Suprapubic skin (tissue), 4 donors: Measurements from ENCODE around the gene NDST3. TPM values are rescaled to one million over a fixed set of nuclear protein-coding genes. Genes with fewer than 3 reads are reported as not detected.

Experiments used
- DNase-seq, 2 donors: peaks; one replicate each; pipeline ENCODE4 v3.0.0-alpha.2; 2019; ENCODE audit warnings: low spot score in 2 of 2
- H3K27ac ChIP-seq: fragments of 200-600 bp; sonication (generic); one replicate; pipeline ENCODE4 v1.5.1; 2019
- H3K27me3 ChIP-seq: fragments of 200-600 bp; sonication (generic); one replicate; pipeline ENCODE4 v1.5.1; 2019
- H3K36me3 ChIP-seq: fragments of 200-600 bp; sonication (generic); one replicate; pipeline ENCODE4 v1.5.1; 2019
- H3K4me1 ChIP-seq: fragments of 200-600 bp; sonication (generic); one replicate; pipeline ENCODE4 v1.5.1; 2019
- H3K4me3 ChIP-seq: fragments of 200-600 bp; sonication (generic); one replicate; pipeline ENCODE4 v1.5.1; 2019; ENCODE audit warnings: mild to moderate bottlenecking
- H3K9me3 ChIP-seq: fragments of 200-600 bp; sonication (generic); one replicate; pipeline ENCODE4 v1.5.1; 2019
- CTCF ChIP-seq, 2 donors: fragments of 200-600 bp in 1 of 2; fragments of 450-650 bp in 1 of 2; sonication (generic) in 1 of 2; IDR thresholded peaks; one replicate each; pipeline ENCODE4 v1.5.1; 2016 to 2019; ENCODE audit warnings: antibody characterized with exemption in 2 of 2, mild to moderate bottlenecking in 1 of 2, moderate library complexity in 1 of 2
- EP300 ChIP-seq: sonication (generic); formaldehyde crosslinking; IDR thresholded peaks from one replicate; pipeline ENCODE4 v1.6.1; 2017; ENCODE audit warnings: antibody characterized with exemption
- POLR2A ChIP-seq, 2 donors: fragments of 450-650 bp; IDR thresholded peaks; one replicate each; pipeline ENCODE4 v1.6.1; 2017; ENCODE audit warnings: antibody characterized with exemption in 2 of 2, mild to moderate bottlenecking in 2 of 2, moderate library complexity in 2 of 2
- POLR2AphosphoS5 ChIP-seq, 3 donors: sonication (generic); formaldehyde crosslinking; IDR thresholded peaks; one replicate each; pipeline ENCODE4 v1.6.1; 2017; ENCODE audit warnings: antibody characterized with exemption in 3 of 3
- WGBS: methylation state at CpG from one replicate; pipeline ENCODE4 v1.1.5; 2018; 5-methylcytosine and 5-hydroxymethylcytosine counted together
- total RNA-seq, 4 donors: library from RNA; depleted of rRNA; stranded (reverse); fragments of >200 nt; gene quantifications; one replicate each; pipeline ENCODE4 v1.1.0, GENCODE V29; 2016

NDST3 gene
- total RNA-seq, 4 donors from 2014 or later: not detected

GRCh38 chr4:118173956-118174725 lies 139.9 kb downstream of the NDST3 start:
- Histone ChIP-seq H3K4me3 (no peak overlapping the region), H3K27me3 (no peaks in the 10 kb centered on the region), H3K9me3 (no peaks in the 10 kb centered on the region), H3K4me1 (no peaks in the 10 kb centered on the region), H3K36me3 (no peaks in the 10 kb centered on the region), H3K27ac (no peak overlapping the region)
- no peak for DNase-seq
- no peak for TF ChIP-seq CTCF (IDR thresholded peaks at IDR 0.05)
- no peak for TF ChIP-seq EP300
- TF ChIP-seq POLR2AphosphoS5 (IDR thresholded peaks at IDR 0.05): no peak
- TF ChIP-seq POLR2A (IDR thresholded peaks at IDR 0.05): no peak
- WGBS: 42% methylated on average over 4 of the region's 4 CpGs

DNA sequence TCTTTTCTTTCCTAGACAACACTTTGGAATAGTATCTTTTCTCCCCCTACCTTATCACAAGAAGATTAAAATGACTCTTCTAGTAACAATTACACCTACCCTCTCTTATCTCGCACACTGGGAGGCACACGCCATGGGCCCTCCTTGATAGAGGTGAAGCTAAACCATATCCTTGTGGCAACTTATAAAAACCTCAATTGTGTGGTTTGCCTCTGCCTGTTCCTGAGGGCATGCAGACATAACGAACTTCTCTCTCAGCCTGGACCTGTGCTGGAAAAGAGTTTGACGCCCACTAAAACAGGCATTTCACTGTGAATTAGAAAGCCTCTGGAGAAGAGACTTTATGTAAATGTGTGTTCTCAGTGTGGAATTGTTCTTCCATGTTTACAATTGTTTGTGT lies 141.2 kb downstream of the NDST3 start:
- H3K9me3 ChIP-seq: no peaks in the 10 kb centered on the region
- 70% methylated on average over 4 of the region's 4 CpGs for WGBS
- no peak overlapping the region for H3K27ac ChIP-seq
- TF ChIP-seq EP300: no peak
- no peaks in the 10 kb centered on the region for H3K27me3 ChIP-seq
- DNase-seq: no peak
- no peak overlapping the region for H3K4me3 ChIP-seq
- no peaks in the 10 kb centered on the region for H3K4me1 ChIP-seq
- H3K36me3 ChIP-seq: no peaks in the 10 kb centered on the region

DNA sequence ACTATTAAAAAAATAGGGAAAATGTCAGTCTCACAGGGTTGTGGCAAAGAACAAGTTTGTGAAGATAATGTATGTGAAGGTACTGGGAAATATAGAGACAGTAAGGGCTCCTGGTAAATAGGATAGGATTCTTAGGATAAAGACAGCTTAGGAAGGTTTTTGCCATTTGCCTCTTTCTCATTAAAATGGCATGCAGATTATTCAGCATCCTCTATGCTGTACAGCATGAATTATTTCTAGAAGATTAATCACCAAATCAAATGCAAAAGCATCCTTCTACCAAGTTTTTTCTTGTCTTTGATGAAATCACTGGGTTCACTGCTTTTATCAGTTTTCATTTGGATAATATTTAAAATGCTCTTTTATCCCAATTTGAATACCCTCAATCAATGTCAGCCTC lies 142.8 kb downstream of the NDST3 start:
- Histone ChIP-seq H3K27me3 (no peaks in the 10 kb centered on the region), H3K4me1 (no peaks in the 10 kb centered on the region)
- TF ChIP-seq EP300 (no peak), POLR2A (IDR thresholded peaks at IDR 0.05) (no peak), POLR2AphosphoS5 (IDR thresholded peaks at IDR 0.05) (no peak), CTCF (IDR thresholded peaks at IDR 0.05) (no peak)

GRCh38 chr4:118180776-118181175 lies 146.5 kb downstream of the NDST3 start:
- Histone ChIP-seq H3K9me3 (no peaks in the 10 kb centered on the region), H3K27me3 (no peaks in the 10 kb centered on the region), H3K4me1 (no peaks in the 10 kb centered on the region), H3K27ac (no peak overlapping the region), H3K36me3 (no peaks in the 10 kb centered on the region), H3K4me3 (no peak overlapping the region)
- no peak for TF ChIP-seq POLR2A (IDR thresholded peaks at IDR 0.05)
- WGBS: 61% methylated on average over 2 of the region's 2 CpGs
- DNase-seq: no peak

More for the DNA sequence above, 142.8 kb downstream of the NDST3 start:
- H3K9me3 ChIP-seq: no peaks in the 10 kb centered on the region
- no peak for DNase-seq
- H3K4me3 ChIP-seq: no peak overlapping the region
- H3K27ac ChIP-seq: no peak overlapping the region
- H3K36me3 ChIP-seq: no peaks in the 10 kb centered on the region

- no peak for DNase-seq
- Histone ChIP-seq H3K4me3 (no peak overlapping the region), H3K27me3 (no peaks in the 10 kb centered on the region), H3K4me1 (no peaks in the 10 kb centered on the region), H3K27ac (no peak overlapping the region), H3K9me3 (peaks cover 4% of the 10 kb centered on the region), H3K36me3 (no peaks in the 10 kb centered on the region)
- WGBS: 87% methylated on average over 2 of the region's 2 CpGs
- TF ChIP-seq CTCF (IDR thresholded peaks at IDR 0.05) (no peak), POLR2A (IDR thresholded peaks at IDR 0.05) (no peak)
These were observed 156.6 kb downstream of the NDST3 start for GRCh38 chr4:118190903-118191302.

DNA sequence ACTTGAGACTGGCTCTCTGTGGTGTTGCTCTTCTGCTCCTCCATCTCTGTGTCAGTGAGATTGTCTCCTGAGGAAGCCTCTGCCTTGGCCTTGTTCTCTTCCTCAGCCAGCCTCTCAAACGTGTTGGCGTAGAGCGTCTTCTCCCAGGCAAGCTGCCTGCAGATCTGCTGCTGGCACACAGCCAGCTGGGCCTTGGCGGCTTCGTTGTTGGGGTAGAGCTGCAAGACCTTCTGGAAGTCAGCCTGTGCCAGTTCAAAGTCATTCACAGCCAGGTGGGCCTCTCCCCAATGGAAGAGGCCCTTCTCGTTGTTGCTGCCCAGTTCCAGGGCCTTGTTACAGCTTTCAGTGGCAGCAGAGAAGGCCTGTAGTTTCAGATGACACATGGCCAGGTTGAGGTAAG lies 159.1 kb downstream of the NDST3 start:
- H3K4me1 ChIP-seq: no peaks in the 10 kb centered on the region
- H3K27ac ChIP-seq: no peak overlapping the region
- peaks cover 4% of the 10 kb centered on the region for H3K9me3 ChIP-seq
- no peaks in the 10 kb centered on the region for H3K27me3 ChIP-seq
- H3K4me3 ChIP-seq: no peak overlapping the region
- no peak for DNase-seq
- WGBS: 73% methylated on average over 6 of the region's 6 CpGs
- H3K36me3 ChIP-seq: no peaks in the 10 kb centered on the region
- no peak for TF ChIP-seq EP300
- TF ChIP-seq CTCF (IDR thresholded peaks at IDR 0.05): no peak
- TF ChIP-seq POLR2AphosphoS5 (IDR thresholded peaks at IDR 0.05): no peak
- TF ChIP-seq POLR2A (IDR thresholded peaks at IDR 0.05): no peak
